Measurements from ENCODE around the gene CLIC6.
"Not testable (repeated sequence)": the region's sequence is repeated elsewhere in the genome, so short reads cannot be mapped to it uniquely, and the experiment has no call there.

GRCh38 chr21:34669880-34670219, 1.1 kb downstream of the CLIC6 start:
- TF ChIP-seq ZBTB26 (tag by site-specific recombination; optimal IDR thresholded peaks at IDR 0.05); PBX3 (CRISPR knock-in tag; IDR thresholded peaks at IDR 0.05); ZNF747 (tag by site-specific recombination; IDR thresholded peaks at IDR 0.05); KLF1 (tag by site-specific recombination; IDR thresholded peaks at IDR 0.05); ZNF692 (tag by site-specific recombination; IDR thresholded peaks at IDR 0.05); SETDB1 (IDR thresholded peaks at IDR 0.05; ENCODE audit: insufficient read length, low read length); ELK4 (IDR thresholded peaks at IDR 0.05; ENCODE audit: borderline replicate concordance, low read depth, low read length); CTCF (tag by site-specific recombination; IDR thresholded peaks at IDR 0.05); ZNF354C (tag by site-specific recombination; IDR thresholded peaks at IDR 0.05; ENCODE audit: borderline replicate concordance, low read depth); PRDM2 (tag by site-specific recombination; IDR thresholded peaks at IDR 0.05; ENCODE audit: borderline replicate concordance): not testable (repeated sequence)

All from HEK293 (cell line).